Middle frontal gyrus (tissue), 1 donor: ENCODE data around the gene PSKH1.
"Not testable (repeated sequence)": the region's sequence is repeated elsewhere in the genome, so short reads cannot be mapped to it uniquely, and the experiment has no call there.

ENCODE experiments used
- DNase-seq: peaks from one replicate; pipeline ENCODE4 v3.0.0-alpha.2; 2015; ENCODE audit warnings: low spot score; ENCODE audit errors: extremely low spot score

Gene PSKH1

GRCh38 chr16:67892899-67893742 is at the start of gene PSKH1:
Gene PSKH1 (plus strand): TSS chr16:67893254. CDS start chr16:67908750, 15,496 bp downstream.
- peak; percentile 87 for DNase-seq

DNA sequence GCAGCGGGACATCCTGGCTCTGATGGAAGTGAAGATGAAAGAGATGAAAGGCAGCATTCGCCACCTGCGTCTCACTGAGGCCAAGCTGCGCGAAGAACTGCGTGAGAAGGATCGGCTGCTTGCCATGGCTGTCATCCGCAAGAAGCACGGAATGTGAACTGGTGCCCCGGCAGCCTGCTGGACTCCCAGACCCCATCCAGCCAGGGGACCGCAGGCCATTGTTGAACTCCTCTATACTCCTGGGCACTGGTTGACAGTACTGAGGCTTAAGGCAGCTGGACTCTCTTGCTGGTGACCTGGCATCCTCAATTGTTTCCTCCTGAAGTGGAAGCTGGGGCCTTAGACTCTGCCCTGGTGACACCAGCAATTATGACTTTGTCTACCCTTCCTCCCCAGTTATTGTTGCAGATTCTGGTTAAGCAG is 49.7 kb upstream of the PSKH1 start:
- no peak for DNase-seq

DNA sequence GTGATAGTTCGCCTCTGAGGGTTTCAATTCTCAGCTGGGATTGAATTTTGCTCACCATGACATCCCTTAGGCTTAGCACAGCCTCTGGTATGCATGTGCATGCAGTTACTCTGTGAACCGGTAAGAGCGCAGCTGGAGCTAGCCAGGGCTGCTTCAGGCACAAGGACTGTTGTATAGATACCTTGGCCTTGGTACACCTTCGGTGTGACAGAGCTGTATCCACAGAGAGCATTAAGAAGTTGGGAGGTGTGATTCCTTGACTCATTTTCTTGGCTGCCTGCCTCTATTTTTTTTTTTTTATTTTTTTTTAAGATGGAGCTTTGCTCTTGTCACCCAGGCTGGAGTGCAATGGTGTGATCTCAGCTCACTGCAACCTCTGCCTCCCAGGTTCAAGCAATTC is 48.6 kb upstream of the PSKH1 start:
- no peak for DNase-seq

DNA sequence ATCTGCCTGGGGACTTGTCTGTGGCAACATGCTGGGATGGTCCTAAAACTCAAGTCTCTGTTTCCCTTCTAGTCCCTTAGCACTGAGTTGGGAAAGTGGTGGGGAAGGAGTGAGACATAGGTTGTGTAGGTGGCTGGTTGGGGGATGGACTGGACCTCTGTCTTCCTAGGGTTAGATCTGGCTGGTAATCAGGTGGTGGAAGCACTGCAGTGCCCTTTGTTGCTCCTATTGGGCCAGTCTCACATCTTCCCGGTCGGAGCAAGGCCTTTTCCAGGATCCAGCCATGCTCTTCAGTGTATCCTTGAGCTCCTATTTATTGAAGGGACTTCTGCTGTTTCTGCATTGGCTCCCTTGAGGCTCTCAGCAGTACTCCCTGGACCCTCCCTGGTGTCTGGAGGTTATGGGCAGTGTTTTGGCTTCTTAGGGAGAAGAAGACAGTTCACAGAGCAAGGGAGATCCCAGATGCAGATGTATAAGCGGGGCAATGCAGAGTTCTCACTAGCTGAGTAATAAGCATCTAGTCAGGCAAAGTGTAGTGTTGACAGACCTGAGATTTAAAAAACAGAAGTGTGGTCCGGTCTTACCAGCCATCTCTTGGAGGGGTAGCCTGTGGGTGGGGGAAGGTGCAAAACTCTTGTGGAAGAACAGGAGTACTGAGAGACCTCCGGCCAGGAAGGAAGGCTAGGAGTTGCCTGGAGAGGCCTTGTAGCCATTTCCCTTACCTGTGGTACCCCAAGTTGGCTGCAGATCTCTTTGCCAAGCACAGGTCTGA is 47.6 kb upstream of the PSKH1 start:
- no peak for DNase-seq

GRCh38 chr16:67846063-67846319 is 47.1 kb upstream of the PSKH1 start:
- no peak for DNase-seq

DNA sequence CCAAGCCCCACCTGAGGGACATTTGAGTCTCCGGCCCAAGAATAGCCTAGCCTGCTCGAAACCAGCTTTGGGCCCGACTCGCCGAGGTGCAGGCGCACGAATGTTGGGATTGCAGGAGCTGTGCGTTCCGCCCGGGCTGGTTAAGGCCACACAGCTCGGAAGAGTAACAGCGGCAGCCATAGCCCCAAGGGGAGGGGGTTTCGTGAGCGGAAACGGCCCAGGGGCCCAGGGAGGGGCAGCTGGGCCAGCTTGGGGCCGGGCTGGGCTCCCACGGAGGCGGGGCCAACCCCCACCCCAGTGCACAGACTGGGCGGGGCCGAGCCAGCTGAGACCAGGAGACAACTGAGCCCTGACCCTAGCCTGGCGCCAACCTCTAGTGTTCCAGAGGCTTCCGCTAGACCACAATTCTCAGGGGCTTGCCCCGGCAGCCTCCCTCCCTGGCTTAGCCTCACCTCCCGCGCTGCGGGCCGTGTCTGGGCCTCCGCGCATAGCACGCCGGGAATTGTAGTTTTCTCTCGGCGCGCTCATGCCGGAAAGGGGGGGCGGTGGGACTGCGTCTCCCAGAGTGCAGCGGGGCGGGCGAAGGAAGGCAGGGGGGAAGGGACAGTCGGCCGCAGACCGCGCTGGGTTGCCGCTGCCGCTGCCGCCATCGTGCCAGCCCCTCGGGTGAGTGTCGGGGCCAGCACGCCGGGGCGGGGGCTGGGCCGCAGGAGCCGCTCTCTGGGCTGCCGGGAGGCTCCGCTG is 46.6 kb upstream of the PSKH1 start, which contains the start of gene NUTF2:
Gene NUTF2 (plus strand): TSS at position 614 of the 744 bp plus-strand sequence. CDS start 18,198 bp downstream, outside the sequence.
- peak; percentile 91 for DNase-seq

GRCh38 chr16:67847064-67847861 is 45.8 kb upstream of the PSKH1 start, which contains the start of gene CENPT:
Gene CENPT (minus strand): TSS chr16:67847693. CDS start chr16:67833859, 13,834 bp downstream.
- no peak for DNase-seq

GRCh38 chr16:67848118-67848517 is 44.9 kb upstream of the PSKH1 start:
- no peak for DNase-seq

DNA sequence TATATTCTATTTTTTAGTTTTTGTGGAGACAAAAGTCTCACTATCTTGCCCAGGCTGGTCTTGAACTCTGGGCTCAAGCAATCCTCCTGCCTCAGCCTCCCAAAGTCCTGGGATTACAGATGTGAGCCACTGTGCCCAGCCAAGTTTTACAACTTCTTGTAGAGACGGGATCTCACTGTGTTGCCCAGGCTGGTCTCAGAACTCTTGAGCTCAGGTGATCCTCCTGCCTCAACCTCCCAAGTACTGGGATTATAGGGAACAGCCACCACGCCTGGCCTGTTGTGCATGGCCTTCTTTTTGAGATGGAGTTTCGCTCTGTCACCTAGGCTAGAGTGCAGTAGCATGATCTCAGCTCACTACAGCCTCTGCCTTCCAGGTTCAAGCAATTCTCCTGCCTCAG is 39.4 kb upstream of the PSKH1 start:
- no peak for DNase-seq

- DNase-seq, result no peak
Measured at GRCh38 chr16:67855789-67856188, 37.3 kb upstream of the PSKH1 start.

GRCh38 chr16:67856927-67857546 is 36.0 kb upstream of the PSKH1 start:
- DNase-seq, result no peak

DNA sequence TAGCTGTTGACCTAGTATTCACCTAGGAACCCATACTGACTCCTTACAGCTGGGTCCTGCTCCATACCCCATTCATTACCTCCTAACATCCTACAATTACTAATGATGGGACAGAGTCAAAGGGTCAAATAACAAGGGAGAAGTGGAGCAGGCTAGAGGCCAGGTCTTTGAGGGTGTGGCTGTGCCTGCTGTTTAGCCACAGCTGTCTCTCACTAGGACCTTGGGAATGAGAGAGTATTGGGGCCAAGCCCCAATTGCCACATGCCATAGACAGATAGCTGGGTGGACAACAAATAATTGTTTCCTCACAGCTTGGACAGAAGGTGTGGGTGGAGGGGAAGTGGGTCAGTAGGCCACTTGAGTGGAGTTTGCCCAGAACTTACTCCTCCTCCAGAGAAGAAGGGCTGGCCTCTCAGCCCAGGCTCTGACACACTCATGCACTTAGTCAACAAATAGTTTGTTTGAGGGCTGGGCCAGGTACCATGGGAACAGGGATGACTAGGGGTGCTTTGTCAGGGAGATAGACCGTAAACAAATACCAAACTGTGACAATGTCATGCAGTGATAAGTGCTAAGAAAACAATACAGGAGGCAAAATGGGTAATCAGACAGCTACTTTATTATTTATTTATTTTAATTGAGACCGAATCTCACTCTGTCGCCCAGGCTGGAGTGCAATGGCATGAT is 35.4 kb upstream of the PSKH1 start:
- no peak for DNase-seq

GRCh38 chr16:67858500-67858899 is 34.6 kb upstream of the PSKH1 start:
- DNase-seq, result no peak

DNA sequence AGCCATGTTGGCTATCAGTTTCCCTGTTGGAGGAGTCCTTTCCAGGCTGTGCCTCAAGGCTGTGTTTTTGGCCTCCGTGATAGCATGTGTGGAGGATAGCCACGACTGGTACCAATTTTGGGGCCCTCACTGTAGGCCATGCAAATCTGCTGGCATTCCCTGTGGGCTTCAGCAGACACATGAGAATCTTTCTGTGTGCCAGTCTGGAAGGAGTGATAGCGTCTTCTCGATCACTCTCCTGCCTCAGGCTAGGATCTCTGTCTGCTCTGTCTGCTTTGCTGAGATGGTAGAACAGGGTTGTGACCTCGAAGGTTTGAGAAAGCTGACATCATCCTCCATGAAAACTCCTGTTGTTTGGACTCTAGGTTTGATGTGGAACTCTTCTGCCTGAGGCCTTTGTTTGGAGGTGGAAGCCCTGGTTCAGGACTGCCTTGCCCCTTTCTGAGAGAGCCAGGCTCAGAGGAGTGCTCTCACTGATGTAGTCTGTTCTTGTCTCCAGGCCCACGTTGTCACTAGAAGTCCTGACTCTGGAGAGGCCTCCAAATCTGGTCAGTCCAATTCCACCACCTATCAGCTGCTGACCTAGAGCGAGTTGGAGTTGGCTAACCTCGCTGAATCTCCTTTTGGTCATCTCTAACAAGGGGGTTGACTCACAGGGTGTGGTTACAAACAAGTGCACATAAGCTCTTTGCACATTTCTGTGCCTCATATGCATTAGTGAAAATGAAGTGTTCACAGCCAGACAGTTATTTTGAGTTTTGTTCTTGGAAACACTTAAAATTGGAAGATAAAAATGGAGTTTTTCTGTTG is 32.3 kb upstream of the PSKH1 start:
- no peak for DNase-seq

- DNase-seq, result no peak
Measured at GRCh38 chr16:67861877-67862276, 31.2 kb upstream of the PSKH1 start.

- DNase-seq, result no peak
Measured at GRCh38 chr16:67862623-67863583, 30.2 kb upstream of the PSKH1 start.

DNA sequence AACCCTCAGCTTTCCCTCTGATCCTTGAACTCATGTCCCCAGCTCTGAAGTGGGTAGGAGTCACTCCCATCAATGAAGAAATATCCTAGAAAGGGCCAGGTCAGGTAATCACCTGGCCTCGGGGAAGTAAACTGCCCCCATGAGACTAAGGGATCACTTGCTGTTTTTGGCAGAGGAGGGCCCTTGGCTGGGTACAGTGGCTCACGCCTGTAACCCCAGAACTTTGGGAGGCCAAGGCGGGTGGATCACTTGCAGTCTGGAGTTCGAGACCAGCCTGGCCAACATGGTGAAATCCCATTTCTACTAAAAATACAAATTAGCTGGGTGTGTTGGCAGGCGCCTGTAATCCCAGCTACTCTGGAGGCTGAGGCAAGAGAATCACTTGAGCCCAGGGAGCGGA is 29.0 kb upstream of the PSKH1 start:
- DNase-seq, result not testable (repeated sequence)

GRCh38 chr16:67864594-67864993 is 28.5 kb upstream of the PSKH1 start:
- no peak for DNase-seq
